HG03025 (cell line): ENCODE results near the gene COL6A3.

Source experiments
- ATAC-seq: cut with Tn5 transposase; IDR thresholded peaks from one replicate; pipeline ENCODE4 v1.9.1; 2021; ENCODE audit warnings: mild to moderate bottlenecking, moderate library complexity; ENCODE audit not compliant: unreplicated experiment, low FRiP score

The COL6A3 gene, protein sequence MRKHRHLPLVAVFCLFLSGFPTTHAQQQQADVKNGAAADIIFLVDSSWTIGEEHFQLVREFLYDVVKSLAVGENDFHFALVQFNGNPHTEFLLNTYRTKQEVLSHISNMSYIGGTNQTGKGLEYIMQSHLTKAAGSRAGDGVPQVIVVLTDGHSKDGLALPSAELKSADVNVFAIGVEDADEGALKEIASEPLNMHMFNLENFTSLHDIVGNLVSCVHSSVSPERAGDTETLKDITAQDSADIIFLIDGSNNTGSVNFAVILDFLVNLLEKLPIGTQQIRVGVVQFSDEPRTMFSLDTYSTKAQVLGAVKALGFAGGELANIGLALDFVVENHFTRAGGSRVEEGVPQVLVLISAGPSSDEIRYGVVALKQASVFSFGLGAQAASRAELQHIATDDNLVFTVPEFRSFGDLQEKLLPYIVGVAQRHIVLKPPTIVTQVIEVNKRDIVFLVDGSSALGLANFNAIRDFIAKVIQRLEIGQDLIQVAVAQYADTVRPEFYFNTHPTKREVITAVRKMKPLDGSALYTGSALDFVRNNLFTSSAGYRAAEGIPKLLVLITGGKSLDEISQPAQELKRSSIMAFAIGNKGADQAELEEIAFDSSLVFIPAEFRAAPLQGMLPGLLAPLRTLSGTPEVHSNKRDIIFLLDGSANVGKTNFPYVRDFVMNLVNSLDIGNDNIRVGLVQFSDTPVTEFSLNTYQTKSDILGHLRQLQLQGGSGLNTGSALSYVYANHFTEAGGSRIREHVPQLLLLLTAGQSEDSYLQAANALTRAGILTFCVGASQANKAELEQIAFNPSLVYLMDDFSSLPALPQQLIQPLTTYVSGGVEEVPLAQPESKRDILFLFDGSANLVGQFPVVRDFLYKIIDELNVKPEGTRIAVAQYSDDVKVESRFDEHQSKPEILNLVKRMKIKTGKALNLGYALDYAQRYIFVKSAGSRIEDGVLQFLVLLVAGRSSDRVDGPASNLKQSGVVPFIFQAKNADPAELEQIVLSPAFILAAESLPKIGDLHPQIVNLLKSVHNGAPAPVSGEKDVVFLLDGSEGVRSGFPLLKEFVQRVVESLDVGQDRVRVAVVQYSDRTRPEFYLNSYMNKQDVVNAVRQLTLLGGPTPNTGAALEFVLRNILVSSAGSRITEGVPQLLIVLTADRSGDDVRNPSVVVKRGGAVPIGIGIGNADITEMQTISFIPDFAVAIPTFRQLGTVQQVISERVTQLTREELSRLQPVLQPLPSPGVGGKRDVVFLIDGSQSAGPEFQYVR (N-terminal part only)

GRCh38 chr2:237413777-237414661 lies at the start of gene COL6A3:
COL6A3 (minus strand) TSS chr2:237414164; CDS start chr2:237396817, 17,347 bp downstream.
- no peak for ATAC-seq

DNA sequence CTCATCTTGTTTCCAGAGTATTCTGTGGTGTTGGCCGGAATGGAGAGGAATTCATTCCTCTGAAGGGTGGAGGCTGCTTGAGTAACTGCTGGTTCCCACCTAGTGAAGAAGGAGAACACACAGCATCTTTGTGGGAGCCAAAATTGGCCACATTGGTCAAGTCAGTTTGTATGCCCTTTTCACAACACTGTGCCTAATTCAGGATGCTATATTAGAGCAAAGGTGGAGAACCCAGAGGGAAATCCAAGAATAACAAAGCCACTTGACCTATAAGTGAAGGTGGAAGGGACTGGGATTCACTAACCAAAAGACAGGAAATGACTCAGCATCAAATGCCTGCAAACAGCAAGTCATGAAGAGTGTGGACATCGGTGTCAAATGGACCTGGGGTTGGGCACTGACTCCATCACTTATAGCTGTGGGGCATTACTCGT lies 45.8 kb upstream of the COL6A3 start:
- ATAC-seq = no peak

- no peak for ATAC-seq
These were observed 45.3 kb upstream of the COL6A3 start for GRCh38 chr2:237459226-237459625.

- ATAC-seq = no peak
These were observed 44.6 kb upstream of the COL6A3 start for GRCh38 chr2:237458519-237458918.

DNA sequence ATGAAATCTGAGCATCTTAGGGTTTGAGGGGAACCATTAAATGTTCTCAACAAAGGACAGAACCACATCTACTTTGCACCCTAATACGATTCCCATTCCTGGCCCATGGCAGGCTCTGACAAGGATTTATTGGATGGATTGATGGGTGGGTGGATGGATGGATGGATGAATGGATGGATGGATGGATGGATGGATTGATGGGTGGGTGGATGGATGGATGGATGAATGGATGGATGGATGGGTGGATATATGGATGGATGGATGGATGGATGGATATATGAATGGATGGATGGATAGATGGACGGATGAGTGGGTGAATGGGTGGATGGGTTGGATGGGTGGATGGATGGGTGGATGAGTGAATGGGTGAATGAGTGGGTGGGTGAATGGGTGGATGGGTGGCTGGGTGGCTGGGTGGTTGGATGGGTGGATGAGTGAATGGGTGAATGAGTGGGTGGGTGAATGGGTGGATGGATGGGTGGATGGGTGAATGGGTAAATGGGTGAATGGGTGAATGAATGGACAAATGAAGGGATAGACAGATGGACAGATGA lies 43.5 kb upstream of the COL6A3 start:
- ATAC-seq = no peak

- ATAC-seq = no peak
These were observed 42.4 kb upstream of the COL6A3 start for GRCh38 chr2:237456200-237456843.

- no peak for ATAC-seq
These were observed 41.8 kb upstream of the COL6A3 start for GRCh38 chr2:237455764-237456163.

- no peak for ATAC-seq
These were observed 39.7 kb upstream of the COL6A3 start for GRCh38 chr2:237453671-237454070.

DNA sequence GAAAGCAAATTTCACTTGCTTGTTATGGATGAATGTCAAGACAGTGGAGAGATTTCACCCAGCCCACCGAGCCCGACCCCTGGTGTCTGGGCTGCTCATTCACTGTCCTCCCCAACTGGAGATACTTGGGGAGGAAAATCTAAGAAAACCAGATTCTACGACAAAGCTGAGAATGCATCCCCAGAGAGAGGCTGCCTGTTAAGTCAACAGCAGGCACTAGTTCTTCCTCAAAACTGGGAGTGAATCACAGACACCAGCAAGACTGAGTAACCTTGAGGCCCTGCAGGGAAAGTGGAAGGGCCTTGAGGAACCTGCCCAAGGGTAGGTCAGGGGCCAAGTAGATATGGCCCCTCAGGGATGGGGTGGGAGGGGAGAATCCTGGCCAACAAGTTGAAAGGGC lies 38.9 kb upstream of the COL6A3 start:
- no peak for ATAC-seq

DNA sequence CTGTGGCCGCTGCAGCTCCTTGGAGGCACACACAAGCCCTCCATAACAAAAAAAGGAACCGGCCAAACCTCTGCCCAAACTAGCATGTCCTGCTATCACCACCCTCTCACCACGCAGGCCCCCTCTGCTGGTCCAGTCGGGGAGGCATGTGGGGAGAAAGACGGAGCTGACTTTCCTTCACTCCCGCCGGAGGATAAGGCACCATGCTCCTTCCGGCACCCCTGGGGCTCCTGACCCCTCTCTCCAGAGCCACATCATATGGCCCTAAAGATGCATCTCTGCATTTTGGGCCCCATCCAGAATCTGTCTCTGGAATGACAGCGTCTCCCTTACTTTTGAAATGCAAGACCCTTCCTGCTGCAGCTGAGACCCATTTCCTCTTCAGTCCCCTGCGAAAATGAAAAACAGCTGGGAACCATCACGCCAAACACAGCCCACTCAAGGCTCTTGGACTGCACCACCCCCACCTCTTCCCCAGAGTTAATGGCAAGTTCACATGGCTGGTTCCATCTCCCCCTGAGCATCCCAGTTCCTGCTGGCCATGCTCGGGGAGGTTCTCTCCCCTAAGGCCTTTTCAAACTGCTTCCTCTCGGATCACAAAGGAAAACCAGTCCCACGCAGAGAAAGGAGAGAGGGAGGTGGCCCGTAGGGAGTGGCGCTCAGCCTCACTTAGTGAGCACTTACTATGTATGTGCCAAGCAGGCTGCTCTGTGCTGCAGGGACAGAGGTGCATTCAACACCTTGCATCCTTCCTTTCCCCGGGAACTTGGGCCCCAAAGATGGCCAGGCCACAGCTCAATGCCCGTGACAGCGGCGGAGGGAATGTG lies 37.9 kb upstream of the COL6A3 start:
- no peak for ATAC-seq

DNA sequence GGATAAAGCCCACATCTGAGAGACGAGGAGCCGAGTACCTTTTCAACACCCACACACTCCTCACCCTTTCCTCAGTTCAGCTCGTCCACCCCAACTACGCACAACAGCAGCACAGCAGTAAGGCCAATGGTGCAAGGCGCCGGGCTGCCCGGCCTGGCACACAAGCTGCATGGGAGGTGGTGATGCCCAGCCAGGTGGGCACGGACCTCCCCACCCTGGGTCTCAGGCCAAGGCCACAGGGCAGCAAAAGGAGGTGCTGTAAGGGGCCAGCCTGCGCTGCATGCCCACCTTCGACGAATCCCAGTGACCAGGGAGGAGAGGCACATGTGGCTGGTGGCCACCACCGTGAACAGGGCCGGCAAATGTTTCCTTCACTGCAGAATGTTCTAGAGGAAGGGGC lies 36.6 kb upstream of the COL6A3 start:
- no peak for ATAC-seq

DNA sequence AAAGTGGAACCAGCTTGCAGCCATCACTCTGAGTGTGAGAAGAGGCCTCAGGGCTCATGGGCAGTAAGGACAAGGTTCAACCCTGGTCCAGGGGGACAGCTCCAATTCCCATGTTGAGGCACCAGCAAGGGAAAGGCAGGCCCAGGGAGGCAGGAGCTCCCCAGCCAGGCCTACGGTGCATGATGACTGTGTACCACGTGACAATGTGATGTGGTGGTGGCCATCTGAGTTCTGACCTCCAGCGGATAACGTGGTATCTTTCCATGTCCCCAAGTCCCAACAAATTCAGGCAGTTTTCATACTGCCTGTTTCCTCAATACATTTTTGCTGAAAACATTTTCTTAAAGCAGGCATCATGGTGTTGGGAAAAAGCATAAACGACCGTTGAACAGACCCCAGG lies 36.1 kb upstream of the COL6A3 start:
- ATAC-seq = no peak

DNA sequence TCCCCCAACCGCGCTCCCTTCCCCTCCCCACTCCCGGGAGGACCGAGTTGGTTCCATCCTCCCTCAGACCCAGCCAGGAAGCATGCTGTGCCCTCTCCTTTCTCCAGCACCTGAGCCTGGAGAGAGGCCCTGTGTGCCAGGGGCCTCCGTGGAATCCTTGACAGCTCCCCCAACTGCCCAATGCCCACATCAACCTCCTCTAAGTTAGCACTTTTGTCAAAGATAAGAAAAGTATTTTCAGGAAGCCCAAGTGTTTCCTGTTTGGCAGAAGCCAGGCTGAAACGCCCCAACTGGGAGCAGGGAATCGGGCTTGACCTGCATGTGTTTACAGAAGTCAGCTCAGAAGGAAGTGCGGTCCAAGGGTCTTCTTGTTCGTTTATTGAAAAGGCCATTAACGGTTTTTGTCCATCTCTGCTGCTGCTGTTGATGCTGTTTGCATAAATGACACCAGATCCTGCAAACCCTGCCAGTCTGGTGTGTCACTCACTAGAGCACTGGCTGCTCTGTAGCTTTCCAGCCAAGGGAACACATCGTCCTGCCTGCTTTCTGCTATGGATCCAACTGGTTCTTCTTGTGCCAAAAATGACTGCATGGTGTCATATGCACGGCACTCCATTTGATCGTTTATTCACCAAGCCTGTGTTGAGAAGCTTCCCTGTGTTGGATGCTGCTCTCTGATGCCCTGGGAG lies 35.4 kb upstream of the COL6A3 start:
- ATAC-seq = no peak

GRCh38 chr2:237448626-237449025 lies 34.7 kb upstream of the COL6A3 start:
- no peak for ATAC-seq

DNA sequence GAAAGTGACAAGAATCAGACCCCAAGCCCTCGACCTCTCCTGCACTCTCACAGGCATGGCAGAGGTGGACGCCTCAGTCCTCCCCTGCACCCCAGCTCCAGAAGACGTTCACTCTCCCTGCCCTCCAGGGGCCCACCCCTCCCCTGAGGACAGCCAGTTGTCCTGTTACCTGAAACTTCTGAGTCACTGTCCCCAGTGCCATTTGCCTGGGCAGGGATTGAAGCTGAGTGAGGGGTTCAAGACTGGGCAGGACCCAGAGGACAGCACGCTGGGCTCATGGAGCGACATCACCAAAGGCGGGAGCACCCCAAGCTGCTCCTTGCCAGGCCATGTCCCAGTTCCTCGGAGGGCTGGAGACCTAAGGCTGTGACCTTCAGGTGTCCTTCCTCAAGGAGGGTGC lies 34.2 kb upstream of the COL6A3 start:
- no peak for ATAC-seq

GRCh38 chr2:237447496-237447895 lies 33.5 kb upstream of the COL6A3 start:
- ATAC-seq = no peak

GRCh38 chr2:237446338-237446665 lies 32.3 kb upstream of the COL6A3 start:
- no peak for ATAC-seq
